Putamen (tissue), 1 donor: ENCODE measurements around the gene MAD1L1.

Experiments
- DNase-seq: peaks from one replicate; pipeline ENCODE4 v3.0.0-alpha.2; 2016; ENCODE audit warnings: low spot score

Gene MAD1L1

GRCh38 chr7:2013381-2014311 is 219.1 kb downstream of the MAD1L1 start:
- no peak for DNase-seq

DNA sequence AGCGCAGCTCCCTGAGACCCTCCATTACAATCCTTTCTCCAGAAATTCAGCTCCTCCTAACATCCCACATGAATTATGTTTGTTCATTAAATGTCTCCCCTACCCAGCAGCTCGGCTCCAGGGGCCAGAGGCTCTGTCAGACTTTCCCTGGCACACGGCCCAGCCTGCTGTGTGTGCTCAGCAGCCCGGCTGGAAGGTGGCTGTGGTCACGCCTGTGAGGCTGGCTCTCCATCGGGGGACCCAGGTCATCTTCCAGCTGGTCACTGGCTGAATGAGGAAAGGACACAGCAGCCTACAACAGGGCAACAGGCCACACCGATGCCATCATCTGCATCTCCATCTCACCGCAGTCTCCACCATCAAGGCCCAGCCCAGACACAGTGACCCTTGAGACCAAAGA is 219.8 kb downstream of the MAD1L1 start:
- DNase-seq, result no peak

GRCh38 chr7:2012044-2012900 is 220.5 kb downstream of the MAD1L1 start:
- no peak for DNase-seq

DNA sequence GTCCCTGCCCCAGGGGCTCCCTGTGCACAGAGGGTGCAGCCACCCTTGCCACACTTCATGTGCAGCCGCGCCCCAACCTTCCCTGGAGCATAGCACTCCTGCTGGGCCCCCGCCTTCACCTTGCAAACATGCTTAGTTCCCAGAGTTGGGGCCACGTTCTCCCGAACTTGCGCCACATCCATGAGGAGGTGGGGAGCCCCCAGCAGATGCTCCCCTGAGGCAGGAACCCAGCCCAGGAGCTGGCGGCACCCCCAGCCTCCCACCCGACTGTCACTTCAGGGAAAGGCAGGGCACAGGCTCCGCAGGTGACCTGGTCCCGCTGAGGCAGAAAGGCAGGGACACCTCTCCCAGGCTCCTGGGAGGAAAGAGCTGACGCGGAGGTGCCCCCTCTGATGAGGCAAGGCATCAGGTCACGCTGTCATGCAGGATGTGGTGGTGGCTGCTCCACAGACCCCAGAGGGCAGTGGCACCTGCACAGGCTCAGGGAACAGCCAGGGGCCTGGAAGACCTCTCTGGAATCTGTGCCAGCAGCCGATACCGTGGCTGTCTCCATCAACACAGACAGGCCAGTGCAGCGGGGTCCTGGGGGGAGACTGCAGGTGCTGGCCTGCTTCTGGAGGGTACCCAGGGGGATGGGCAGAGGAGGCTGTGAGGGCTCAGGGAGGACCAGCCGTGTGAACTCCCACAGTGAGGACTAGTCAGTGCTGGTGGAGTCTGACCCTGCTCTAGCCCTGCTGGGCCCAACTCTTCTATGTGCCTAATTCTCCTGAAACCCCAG is 221.3 kb downstream of the MAD1L1 start:
- no peak for DNase-seq

DNA sequence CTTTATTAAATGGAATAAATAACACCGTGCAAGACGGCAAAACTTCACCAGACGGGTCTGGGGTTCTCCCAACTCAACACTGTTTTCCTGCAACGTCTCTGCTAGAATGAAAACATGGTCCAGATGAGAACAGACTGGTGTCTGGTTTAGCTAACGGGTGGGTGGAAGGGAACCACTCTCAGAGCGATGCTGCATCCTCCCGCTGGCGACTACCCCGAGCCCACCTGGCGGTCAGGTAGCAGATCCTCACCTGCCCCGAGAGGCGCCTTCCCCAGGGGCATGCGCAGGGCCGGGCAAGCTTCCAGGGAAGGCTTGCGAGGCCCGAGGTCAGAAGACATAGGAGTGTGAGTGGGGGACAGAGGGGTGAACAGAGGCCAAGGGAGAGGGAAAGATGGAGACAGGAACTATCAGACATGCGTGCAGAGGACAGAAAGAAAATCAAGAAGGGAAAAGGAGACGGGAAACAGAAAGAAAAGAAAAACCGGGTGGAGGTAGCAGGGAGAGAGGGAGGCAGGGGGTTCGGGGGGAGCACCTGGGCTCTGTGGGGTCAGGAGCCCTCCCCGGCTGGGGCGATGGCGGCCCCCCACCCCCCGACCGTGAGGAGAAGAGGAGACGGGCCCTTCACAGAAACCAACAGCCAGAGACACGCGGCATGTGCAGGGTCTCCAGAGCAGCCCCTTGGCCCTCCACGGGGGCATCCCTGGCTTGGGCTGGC is 222.0 kb downstream of the MAD1L1 start:
- no peak for DNase-seq

DNA sequence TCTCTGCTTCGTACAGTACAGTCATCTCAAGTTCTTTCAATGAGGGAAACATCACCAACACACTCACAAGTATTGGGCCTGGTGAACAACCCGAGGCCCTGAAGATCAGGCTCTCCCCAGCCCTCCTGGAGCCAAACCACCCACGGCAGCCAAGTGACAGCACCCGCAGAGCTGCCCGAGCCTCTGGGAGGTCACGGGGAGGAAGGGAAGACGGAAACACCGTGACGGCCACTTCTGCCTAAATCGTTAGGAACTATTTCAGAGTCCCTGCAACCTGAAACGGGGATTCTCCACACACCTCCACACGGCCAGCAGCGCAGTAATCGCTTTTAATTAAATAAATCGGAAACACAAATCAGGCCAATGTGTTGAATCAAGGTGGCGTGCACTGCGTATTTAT is 222.6 kb downstream of the MAD1L1 start:
- DNase-seq, result no peak

DNA sequence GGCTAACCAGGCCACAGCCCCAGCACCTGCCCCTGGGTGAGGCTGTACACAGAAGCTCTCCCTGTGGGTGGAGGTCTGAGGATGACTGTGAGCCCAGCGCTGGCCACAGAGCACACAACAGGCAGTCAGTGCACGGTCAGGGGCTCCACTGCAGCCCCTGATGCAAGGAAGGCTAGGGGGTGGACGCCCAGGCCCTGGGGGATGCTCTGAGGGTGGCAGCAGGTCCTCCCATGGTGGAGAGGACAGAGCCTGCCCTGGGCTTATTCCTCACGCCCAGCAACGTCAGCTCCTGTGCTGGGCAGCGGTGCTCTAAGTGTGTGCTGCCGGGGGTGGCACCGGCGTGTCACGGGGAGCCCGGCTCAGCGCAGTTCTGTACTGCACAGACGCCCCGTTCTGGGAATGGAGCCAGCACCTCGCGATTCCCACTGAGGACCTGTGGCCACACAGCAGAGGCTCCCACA is 223.2 kb downstream of the MAD1L1 start:
- no peak for DNase-seq

- no peak for DNase-seq
These were observed 223.7 kb downstream of the MAD1L1 start for GRCh38 chr7:2008936-2009540.

- DNase-seq, result no peak
These were observed 224.4 kb downstream of the MAD1L1 start for GRCh38 chr7:2008101-2008935.

- no peak for DNase-seq
These were observed 225.2 kb downstream of the MAD1L1 start for GRCh38 chr7:2007551-2007950.

- DNase-seq, result no peak
These were observed 225.8 kb downstream of the MAD1L1 start for GRCh38 chr7:2006921-2007381.

DNA sequence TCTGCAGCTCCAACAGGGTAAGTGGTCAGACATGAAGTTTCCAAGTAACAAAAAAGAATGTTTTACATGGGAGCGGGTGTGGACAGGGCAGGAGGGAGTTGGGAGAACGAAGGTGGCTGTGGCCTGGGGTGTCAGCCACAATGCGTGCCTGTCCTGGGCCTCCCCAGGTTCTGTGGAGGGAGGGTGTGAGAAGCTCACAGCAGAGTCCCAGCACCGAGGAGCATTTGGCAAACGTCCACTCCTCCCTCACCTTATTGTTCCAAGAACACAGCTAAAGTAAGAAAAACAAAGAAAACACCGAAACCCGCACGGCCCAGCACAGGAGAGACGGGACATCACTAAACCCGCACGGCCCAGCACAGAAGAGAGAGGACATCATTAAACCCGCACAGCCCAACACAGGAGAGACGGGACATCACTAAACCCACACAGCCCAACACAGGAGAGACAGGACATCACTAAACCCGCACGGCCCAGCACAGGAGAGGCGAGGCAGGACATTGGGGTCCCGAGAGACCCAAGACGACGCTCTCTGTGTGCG is 226.4 kb downstream of the MAD1L1 start:
- DNase-seq, result no peak

DNA sequence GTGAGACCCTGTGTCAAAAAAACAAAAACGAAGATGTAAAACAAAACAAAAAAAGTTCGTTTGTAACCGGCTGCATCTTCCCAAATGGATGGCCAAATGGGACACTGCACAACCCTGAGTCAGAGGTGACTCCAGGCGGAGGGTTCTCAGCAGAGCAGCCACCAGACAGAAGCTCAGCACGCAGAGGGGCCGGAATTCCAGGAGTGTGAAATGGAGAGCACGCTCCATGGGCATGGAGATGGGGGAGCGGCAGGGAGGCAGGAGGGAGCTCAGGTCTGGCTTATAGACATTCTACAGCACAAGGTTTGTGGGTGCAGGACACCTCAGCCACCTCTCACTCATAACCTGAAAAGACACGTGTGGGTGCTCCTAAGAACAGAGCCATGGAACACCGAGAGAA is 227.0 kb downstream of the MAD1L1 start:
- no peak for DNase-seq

DNA sequence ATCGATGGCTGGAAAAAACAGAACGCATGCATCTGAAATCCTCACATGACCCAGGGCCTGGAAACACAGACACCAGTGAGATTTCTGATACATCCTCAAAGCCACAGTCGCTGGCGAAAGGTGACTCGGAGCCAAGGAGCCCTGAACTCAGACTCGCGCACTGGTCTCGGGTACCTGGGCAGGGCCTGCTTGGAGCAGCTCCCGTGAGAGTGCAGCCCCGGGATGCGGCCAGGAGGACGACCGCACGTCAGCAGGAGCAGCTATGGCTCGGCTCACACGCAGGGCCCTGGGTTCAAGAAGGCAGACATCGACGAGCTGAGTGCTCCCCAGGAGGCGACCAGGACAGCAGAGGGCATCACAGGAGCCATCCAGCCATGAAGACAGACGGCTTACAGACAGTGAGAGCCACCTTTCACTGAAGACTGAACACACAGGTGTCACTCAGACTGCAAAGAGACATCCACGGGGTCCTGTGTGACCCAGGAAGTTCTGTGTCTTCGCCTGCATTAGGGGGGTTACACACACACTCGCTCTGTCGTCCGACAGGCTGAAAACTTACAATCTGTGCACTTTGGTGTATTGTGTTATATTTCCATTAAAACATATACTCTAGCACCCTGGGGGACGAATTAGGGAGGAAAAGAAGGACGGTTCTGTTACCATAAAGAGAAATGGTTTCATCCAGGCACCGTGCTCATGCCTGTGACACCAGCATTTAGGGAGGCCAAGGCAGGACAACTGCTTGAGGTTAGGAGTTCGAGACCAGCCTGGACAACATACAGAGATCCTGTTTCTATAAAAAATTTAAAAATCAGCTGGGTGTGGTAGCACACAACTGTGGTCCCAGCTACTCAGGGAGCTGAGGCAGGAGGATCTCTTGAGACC is 227.7 kb downstream of the MAD1L1 start:
- no peak for DNase-seq

DNA sequence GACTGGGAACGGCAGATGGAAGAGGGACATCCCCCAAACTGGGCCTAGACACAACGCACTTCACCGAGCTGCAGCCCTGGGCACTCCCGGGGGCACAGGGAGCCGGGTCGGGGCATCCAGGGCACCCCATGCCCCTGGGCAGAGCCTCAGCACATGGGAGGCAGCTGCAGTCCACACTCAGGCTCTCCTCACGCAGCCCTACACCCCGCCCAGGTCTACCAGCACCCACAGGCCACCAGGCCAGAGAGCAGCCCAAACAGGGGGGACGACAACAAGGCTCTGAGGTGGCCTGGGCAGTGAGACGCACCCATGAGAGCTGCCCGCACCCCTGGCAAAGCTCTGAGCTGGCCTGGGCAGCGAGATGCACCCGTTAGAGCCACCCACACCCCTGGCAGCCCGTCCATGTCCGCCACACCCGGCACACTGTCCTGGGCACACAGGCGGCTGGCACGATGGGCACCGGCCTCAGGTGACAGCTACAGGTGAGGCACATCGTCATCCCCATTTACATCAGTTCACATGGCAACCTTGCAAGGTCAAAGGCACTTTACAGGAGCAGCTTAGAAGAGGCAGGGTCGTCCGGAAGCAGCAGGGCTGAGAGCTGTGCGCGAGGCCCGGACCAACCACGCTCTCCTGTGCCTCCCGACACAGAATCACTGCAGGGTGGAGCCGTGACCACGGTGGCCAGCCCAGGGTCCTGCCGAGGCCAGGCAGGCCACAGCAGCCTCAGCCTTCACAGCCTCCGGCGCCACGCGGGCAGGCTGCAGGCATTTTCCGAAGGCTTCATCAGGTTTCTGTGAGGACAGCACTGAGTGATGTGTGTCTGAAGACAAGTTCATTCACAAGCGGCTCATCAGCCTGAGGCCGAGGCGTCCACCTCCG is 228.6 kb downstream of the MAD1L1 start:
- no peak for DNase-seq

- no peak for DNase-seq
These were observed 229.3 kb downstream of the MAD1L1 start for GRCh38 chr7:2003451-2003930.
